ENCODE measurements around the gene ZCCHC3. TPM values are rescaled to one million over a fixed set of nuclear protein-coding genes. Genes with fewer than 3 reads are reported as not detected.
A peak's percentile ranks its signal among the peaks of the same experiment; 100 is the strongest.
"Not testable (repeated sequence)": the region's sequence is repeated elsewhere in the genome, so short reads cannot be mapped to it uniquely, and the experiment has no call there.

Gene ZCCHC3
- total RNA-seq, 1 donor from 2014 or later: 11.0 TPM

GRCh38 chr20:329851-330232 lies 32.5 kb downstream of the ZCCHC3 start:
- DNase-seq (no peak), ATAC-seq (no peak)
- intact Hi-C loops (cut with micrococcal nuclease): no loop called here

GRCh38 chr20:330233-331149 lies 33.1 kb downstream of the ZCCHC3 start:
- peak; percentile 8 for ATAC-seq
- peak; percentile 33 for DNase-seq
- intact Hi-C loops (cut with micrococcal nuclease): no loop called here

GRCh38 chr20:334578-334977 lies 37.2 kb downstream of the ZCCHC3 start:
- ATAC-seq (no peak), DNase-seq (no peak)
- intact Hi-C loops (cut with micrococcal nuclease): no loop called here

GRCh38 chr20:336040-336439 lies 38.7 kb downstream of the ZCCHC3 start:
- ATAC-seq; DNase-seq; intact Hi-C loops (cut with micrococcal nuclease): not testable (repeated sequence)

GRCh38 chr20:341682-342081 lies 44.3 kb downstream of the ZCCHC3 start:
- intact Hi-C loops (cut with micrococcal nuclease): no loop called here
- DNase-seq (no peak), ATAC-seq (no peak)

- ATAC-seq: no peak
Observed at GRCh38 chr20:343107-343506, 45.7 kb downstream of the ZCCHC3 start.

GRCh38 chr20:346033-346639 lies 48.8 kb downstream of the ZCCHC3 start:
- intact Hi-C loops (cut with micrococcal nuclease): no loop called here
- ATAC-seq (no peak), DNase-seq (no peak)

More at GRCh38 chr20:343107-343506, 45.7 kb downstream of the ZCCHC3 start:
- intact Hi-C loops (cut with micrococcal nuclease): no loop called here
- DNase-seq: no peak

- ATAC-seq (peak; percentile 75), DNase-seq (peak; percentile 76)
- intact Hi-C loops (cut with micrococcal nuclease): no loop called here
Observed at GRCh38 chr20:346640-347316, 49.4 kb downstream of the ZCCHC3 start, which contains the start of gene NRSN2. Gene NRSN2 (plus strand): TSS chr20:347111. CDS start chr20:349644, 2,533 bp downstream.

- intact Hi-C loops (cut with micrococcal nuclease): no loop called here
- no peak for DNase-seq
- no peak for ATAC-seq
Observed at GRCh38 chr20:347317-347639, 49.9 kb downstream of the ZCCHC3 start.

GRCh38 chr20:347640-348484 lies 50.5 kb downstream of the ZCCHC3 start:
- intact Hi-C loops (cut with micrococcal nuclease): no loop called here
- DNase-seq: peak; percentile 94
- ATAC-seq: peak; percentile 89

- ATAC-seq: no peak
- no peak for DNase-seq
- intact Hi-C loops (cut with micrococcal nuclease): no loop called here
Observed at GRCh38 chr20:348972-349841, 51.8 kb downstream of the ZCCHC3 start.

Other genes with a start within 250 kb of the ZCCHC3 start
- gene DEFB125, start 209.9 kb upstream of the ZCCHC3 start, total RNA-seq: not detected
- gene DEFB126, start 155.0 kb upstream of the ZCCHC3 start, total RNA-seq: not detected
- gene DEFB127, start 140.1 kb upstream of the ZCCHC3 start, total RNA-seq: not detected
- not detected for gene DEFB128, start 107.9 kb upstream of the ZCCHC3 start, total RNA-seq
- gene DEFB129, start 70.3 kb upstream of the ZCCHC3 start, total RNA-seq: not detected
- not detected for gene DEFB132, start 39.8 kb upstream of the ZCCHC3 start, total RNA-seq
- 6.9 TPM for gene C20orf96, start 6.8 kb upstream of the ZCCHC3 start, total RNA-seq
- gene SOX12, start 28.0 kb downstream of the ZCCHC3 start, total RNA-seq: 18.3 TPM
- gene NRSN2, start 49.5 kb downstream of the ZCCHC3 start, total RNA-seq: 17.4 TPM
- gene TRIB3, start 83.2 kb downstream of the ZCCHC3 start, total RNA-seq: 0.40 TPM
- 44.8 TPM for gene RBCK1, start 110.7 kb downstream of the ZCCHC3 start, total RNA-seq
- gene TBC1D20, start 165.0 kb downstream of the ZCCHC3 start, total RNA-seq: 23.3 TPM
- gene CSNK2A1, start 246.2 kb downstream of the ZCCHC3 start, total RNA-seq: 116 TPM